PFSK-1 (cell line): ENCODE measurements around the gene LSM7.

Experiments used
- FOXP2 ChIP-seq: optimal IDR thresholded peaks from 2 replicates; pipeline ENCODE3; 2011; ENCODE audit warnings: borderline replicate concordance, control low read depth, inconsistent platforms; ENCODE audit not compliant: insufficient read depth; ENCODE audit errors: extremely low read length, extremely low read depth
- POLR2AphosphoS5 ChIP-seq: IDR thresholded peaks from 2 replicates; pipeline ENCODE4 v1.6.1; 2012; ENCODE audit warnings: low read depth, mild to moderate bottlenecking, control low read depth, low read length, moderate library complexity
- SIN3A ChIP-seq: IDR thresholded peaks from 2 replicates; pipeline ENCODE4 v1.6.1; 2012; ENCODE audit warnings: mild to moderate bottlenecking, low read length, moderate library complexity, borderline replicate concordance; ENCODE audit not compliant: insufficient read depth
- TAF1 ChIP-seq: IDR thresholded peaks from 2 replicates; pipeline ENCODE4 v1.6.1; 2012; ENCODE audit warnings: low read length, control low read depth, borderline replicate concordance; ENCODE audit not compliant: insufficient read depth
- TF ChIP-seq, protein P1 (sequence below), 2 experiments: IDR thresholded peaks; 2 replicates each; pipeline versions ENCODE4 v1.6.1 to v1.8.0; 2011 to 2012; ENCODE audit warnings: low read depth in 2 of 2, low read length in 2 of 2, control low read depth in 1 of 2, inconsistent platforms in 1 of 2, mild to moderate bottlenecking in 1 of 2, moderate library complexity in 1 of 2; ENCODE audit not compliant: insufficient read depth in 1 of 2

The LSM7 gene

DNA sequence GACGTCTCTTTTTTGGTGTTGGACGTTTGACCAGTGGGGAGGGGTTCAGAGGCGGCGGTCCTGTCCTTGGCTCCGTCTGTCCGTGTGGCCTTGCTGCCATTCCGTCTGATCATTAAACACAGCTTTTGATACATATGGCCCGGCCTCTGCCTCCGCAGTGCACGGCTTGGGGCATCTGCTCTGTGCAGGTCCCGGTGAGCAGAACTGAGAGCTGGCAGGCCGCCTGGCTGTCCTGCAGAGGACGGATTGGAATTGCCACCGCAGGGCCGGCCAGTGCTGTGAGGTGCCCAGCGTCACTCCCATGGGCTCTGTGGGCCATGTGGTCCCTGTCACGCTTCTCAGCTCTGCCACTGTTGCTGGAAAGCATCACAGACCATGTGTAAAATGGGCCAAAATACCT lies 26.3 kb upstream of the LSM7 start:
- TF ChIP-seq FOXP2 = no peak
- TF ChIP-seq SIN3A = no peak
- no peak for TF ChIP-seq POLR2AphosphoS5
- TF ChIP-seq TAF1 = no peak
- TF ChIP-seq, protein P1, sequence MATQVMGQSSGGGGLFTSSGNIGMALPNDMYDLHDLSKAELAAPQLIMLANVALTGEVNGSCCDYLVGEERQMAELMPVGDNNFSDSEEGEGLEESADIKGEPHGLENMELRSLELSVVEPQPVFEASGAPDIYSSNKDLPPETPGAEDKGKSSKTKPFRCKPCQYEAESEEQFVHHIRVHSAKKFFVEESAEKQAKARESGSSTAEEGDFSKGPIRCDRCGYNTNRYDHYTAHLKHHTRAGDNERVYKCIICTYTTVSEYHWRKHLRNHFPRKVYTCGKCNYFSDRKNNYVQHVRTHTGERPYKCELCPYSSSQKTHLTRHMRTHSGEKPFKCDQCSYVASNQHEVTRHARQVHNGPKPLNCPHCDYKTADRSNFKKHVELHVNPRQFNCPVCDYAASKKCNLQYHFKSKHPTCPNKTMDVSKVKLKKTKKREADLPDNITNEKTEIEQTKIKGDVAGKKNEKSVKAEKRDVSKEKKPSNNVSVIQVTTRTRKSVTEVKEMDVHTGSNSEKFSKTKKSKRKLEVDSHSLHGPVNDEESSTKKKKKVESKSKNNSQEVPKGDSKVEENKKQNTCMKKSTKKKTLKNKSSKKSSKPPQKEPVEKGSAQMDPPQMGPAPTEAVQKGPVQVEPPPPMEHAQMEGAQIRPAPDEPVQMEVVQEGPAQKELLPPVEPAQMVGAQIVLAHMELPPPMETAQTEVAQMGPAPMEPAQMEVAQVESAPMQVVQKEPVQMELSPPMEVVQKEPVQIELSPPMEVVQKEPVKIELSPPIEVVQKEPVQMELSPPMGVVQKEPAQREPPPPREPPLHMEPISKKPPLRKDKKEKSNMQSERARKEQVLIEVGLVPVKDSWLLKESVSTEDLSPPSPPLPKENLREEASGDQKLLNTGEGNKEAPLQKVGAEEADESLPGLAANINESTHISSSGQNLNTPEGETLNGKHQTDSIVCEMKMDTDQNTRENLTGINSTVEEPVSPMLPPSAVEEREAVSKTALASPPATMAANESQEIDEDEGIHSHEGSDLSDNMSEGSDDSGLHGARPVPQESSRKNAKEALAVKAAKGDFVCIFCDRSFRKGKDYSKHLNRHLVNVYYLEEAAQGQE (IDR thresholded peaks at IDR 0.05; ENCODE audit: insufficient read depth in 1 of 2, low read depth in 2 of 2, low read length in 2 of 2) = no peak

DNA sequence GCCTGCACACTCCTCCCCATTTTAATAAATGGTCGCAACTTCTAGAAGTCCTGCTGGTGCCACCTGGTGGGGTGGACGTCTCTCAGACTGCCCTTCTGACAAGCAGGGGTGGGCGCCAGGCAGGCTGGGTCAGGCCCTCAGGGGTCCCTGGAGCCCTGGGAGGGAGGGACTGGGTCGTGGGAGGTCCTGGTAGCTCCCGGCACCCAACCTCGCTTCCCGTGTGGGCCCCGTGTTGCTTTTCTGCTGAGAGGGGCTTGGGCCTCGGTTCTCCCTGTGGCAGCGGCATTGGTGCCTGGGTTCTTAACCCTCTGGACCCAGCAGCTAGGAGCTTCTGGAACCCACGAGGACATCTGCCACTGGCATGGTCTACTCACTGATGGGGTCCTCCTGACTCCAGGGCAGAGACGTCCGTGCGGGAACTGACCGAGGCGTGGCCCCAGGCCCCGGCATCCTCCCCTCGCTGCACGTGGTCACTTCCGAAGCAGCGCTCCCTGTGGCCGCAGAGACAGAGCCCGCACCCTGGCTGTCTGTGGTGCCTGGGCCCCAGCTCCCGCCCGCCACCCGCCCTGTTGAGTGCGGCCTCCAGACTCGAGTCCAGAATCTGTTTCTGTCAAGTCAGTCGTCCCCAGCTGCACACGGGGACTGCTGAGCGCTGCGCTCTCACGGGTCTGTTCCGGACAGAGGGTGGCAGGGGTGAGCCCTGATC lies 25.7 kb upstream of the LSM7 start:
- TF ChIP-seq TAF1 (no peak), SIN3A (no peak), FOXP2 (no peak), POLR2AphosphoS5 (no peak)
- TF ChIP-seq, protein P1 (IDR thresholded peaks at IDR 0.05; ENCODE audit: insufficient read depth in 1 of 2, low read depth in 2 of 2, low read length in 2 of 2) = no peak

- no peak for TF ChIP-seq SIN3A
- TF ChIP-seq, protein P1 (IDR thresholded peaks at IDR 0.05; ENCODE audit: insufficient read depth in 1 of 2, low read depth in 2 of 2, low read length in 2 of 2) = no peak
- TF ChIP-seq POLR2AphosphoS5 = no peak
- no peak for TF ChIP-seq TAF1
- no peak for TF ChIP-seq FOXP2
These were observed 24.9 kb upstream of the LSM7 start for GRCh38 chr19:2353159-2353886.

GRCh38 chr19:2352121-2352520 lies 23.7 kb upstream of the LSM7 start:
- TF ChIP-seq TAF1 (no peak), SIN3A (no peak), FOXP2 (no peak), POLR2AphosphoS5 (no peak)
- TF ChIP-seq, protein P1 (IDR thresholded peaks at IDR 0.05; ENCODE audit: insufficient read depth in 1 of 2, low read depth in 2 of 2, low read length in 2 of 2) = no peak

DNA sequence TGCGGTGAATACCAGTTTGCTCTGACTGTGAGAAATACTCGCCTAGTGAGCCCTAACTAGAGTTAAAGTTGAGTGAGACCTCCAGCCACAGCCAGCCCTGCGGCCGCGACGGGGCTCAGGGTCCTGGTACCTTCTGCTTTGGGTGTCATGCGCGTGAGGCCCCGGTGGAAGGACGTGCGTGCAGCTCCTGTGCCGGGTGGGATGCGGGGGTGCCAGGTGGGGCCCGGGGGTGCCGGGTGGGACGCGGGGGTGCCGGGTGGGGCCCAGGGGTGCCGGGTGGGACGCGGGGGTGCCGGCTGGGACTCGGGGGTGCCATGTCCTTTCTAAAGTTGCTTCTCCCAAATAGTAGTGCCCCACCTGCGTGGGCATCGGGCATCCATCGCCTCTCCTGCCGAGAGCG lies 23.2 kb upstream of the LSM7 start:
- no peak for TF ChIP-seq SIN3A
- TF ChIP-seq POLR2AphosphoS5 = no peak
- TF ChIP-seq, protein P1 (IDR thresholded peaks at IDR 0.05; ENCODE audit: insufficient read depth in 1 of 2, low read depth in 2 of 2, low read length in 2 of 2) = no peak
- TF ChIP-seq TAF1 = no peak
- TF ChIP-seq FOXP2 = no peak
